DND-41 (cell line): ENCODE measurements around the gene AQP2.

Experiments used
- ATAC-seq: fragments of 200-7000 bp; cut with Tn5 transposase; 3 replicates; pipeline ENCODE4 v1.9.1; 2021; ENCODE audit warnings: low read depth; ENCODE audit not compliant: insufficient read depth
- DNase-seq: peaks from one replicate; pipeline ENCODE4 v3.0.0-alpha.2; 2020
- H2AFZ ChIP-seq: 2 replicates; pipeline ENCODE4 v1.6.0; 2012; ENCODE audit warnings: low read depth, low read length
- H3K27ac ChIP-seq: 2 replicates; pipeline ENCODE4 v1.5.1; 2012; ENCODE audit warnings: low read length, inconsistent platforms
- H3K27me3 ChIP-seq: fragments of 200-600 bp; sonication (generic); 2 replicates; pipeline ENCODE4 v1.6.0; 2012; ENCODE audit warnings: low read length, mild to moderate bottlenecking, inconsistent platforms; ENCODE audit not compliant: insufficient read depth, poor library complexity
- H3K36me3 ChIP-seq: 2 replicates; pipeline ENCODE4 v1.5.1; 2012; ENCODE audit warnings: low read length, inconsistent platforms; ENCODE audit not compliant: insufficient read depth
- H3K4me1 ChIP-seq: 2 replicates; pipeline ENCODE4 v1.5.1; 2012; ENCODE audit warnings: mild to moderate bottlenecking, low read length; ENCODE audit not compliant: insufficient read depth
- H3K4me2 ChIP-seq: 2 replicates; pipeline ENCODE4 v1.6.0; 2012; ENCODE audit warnings: mild to moderate bottlenecking, moderate library complexity, low read length, inconsistent platforms; ENCODE audit not compliant: insufficient read depth
- H3K4me3 ChIP-seq, 2 experiments: fragments of 200-600 bp in 1 of 2; shearing (Covaris generic) in 1 of 2; 2 replicates each; pipeline ENCODE4 v1.5.1; 2012 to 2016; ENCODE audit warnings: inconsistent platforms in 2 of 2, low read length in 2 of 2, mild to moderate bottlenecking in 2 of 2, low read depth in 1 of 2, moderate library complexity in 1 of 2
- H3K79me2 ChIP-seq: 2 replicates; pipeline ENCODE4 v1.6.0; 2012; ENCODE audit warnings: low read length, inconsistent platforms; ENCODE audit not compliant: insufficient read depth
- H3K9ac ChIP-seq: 2 replicates; pipeline ENCODE4 v1.6.0; 2012; ENCODE audit warnings: low read depth, mild to moderate bottlenecking, inconsistent platforms, low read length, moderate library complexity
- H3K9me3 ChIP-seq: 2 replicates; pipeline ENCODE4 v1.5.1; 2012; ENCODE audit warnings: low read length, moderate library complexity, mild to moderate bottlenecking, inconsistent platforms; ENCODE audit not compliant: insufficient read depth, severe bottlenecking
- H4K20me1 ChIP-seq: 2 replicates; pipeline ENCODE4 v1.6.0; 2012; ENCODE audit warnings: low read length; ENCODE audit not compliant: insufficient read depth
- CTCF ChIP-seq: IDR thresholded peaks from 2 replicates; pipeline ENCODE4 v1.5.1; 2012; ENCODE audit warnings: borderline replicate concordance, low read length, moderate library complexity, mild to moderate bottlenecking; ENCODE audit not compliant: poor library complexity, severe bottlenecking; ENCODE audit errors: extremely low read depth
- EZH2 ChIP-seq: IDR thresholded peaks from 3 replicates; pipeline ENCODE4 v1.6.1; 2012; ENCODE audit warnings: borderline replicate concordance, low read depth, mild to moderate bottlenecking, moderate library complexity, low read length, inconsistent platforms; ENCODE audit not compliant: severe bottlenecking

The AQP2 gene

GRCh38 chr12:49923035-49923644 is 27.4 kb upstream of the AQP2 start:
- Histone ChIP-seq H3K36me3 (no peaks in the 10 kb centered on the region), H3K9me3 (no peaks in the 10 kb centered on the region), H2AFZ (no peak overlapping the region), H3K4me1 (no peaks in the 10 kb centered on the region), H3K27ac (no peak overlapping the region), H4K20me1 (peaks cover 4% of the 10 kb centered on the region; the same call in 1 of the 2 replicates), H3K4me2 (no peak overlapping the region), H3K4me3 (no peak overlapping the region), H3K27me3 (no peaks in the 10 kb centered on the region), H3K79me2 (no peaks in the 10 kb centered on the region), H3K9ac (no peak overlapping the region)
- ATAC-seq: no peak
- no peak for DNase-seq
- TF ChIP-seq CTCF (no peak), EZH2 (no peak)

GRCh38 chr12:49923880-49924556 is 26.5 kb upstream of the AQP2 start:
- no peak overlapping the region for H3K4me2 ChIP-seq
- H2AFZ ChIP-seq: no peak overlapping the region
- H3K27me3 ChIP-seq: no peaks in the 10 kb centered on the region
- no peak overlapping the region for H3K27ac ChIP-seq
- H3K79me2 ChIP-seq: no peaks in the 10 kb centered on the region
- no peaks in the 10 kb centered on the region for H3K9me3 ChIP-seq
- H4K20me1 ChIP-seq: peaks cover 4% of the 10 kb centered on the region; the same call in 1 of the 2 replicates
- DNase-seq (no peak), ATAC-seq (no peak)
- H3K4me1 ChIP-seq: no peaks in the 10 kb centered on the region
- no peak overlapping the region for H3K9ac ChIP-seq
- no peaks in the 10 kb centered on the region for H3K36me3 ChIP-seq
- H3K4me3 ChIP-seq: no peak overlapping the region
- no peak for TF ChIP-seq EZH2
- TF ChIP-seq CTCF: no peak

- no peak for TF ChIP-seq CTCF
- TF ChIP-seq EZH2: no peak
- DNase-seq (no peak), ATAC-seq (no peak)
- Histone ChIP-seq H3K36me3 (no peaks in the 10 kb centered on the region), H3K9me3 (no peaks in the 10 kb centered on the region), H3K9ac (no peak overlapping the region), H3K27ac (no peak overlapping the region), H2AFZ (no peak overlapping the region), H3K27me3 (peaks cover 4% of the 10 kb centered on the region), H3K79me2 (no peaks in the 10 kb centered on the region), H3K4me1 (no peaks in the 10 kb centered on the region), H3K4me3 (no peak overlapping the region), H4K20me1 (peaks cover 4% of the 10 kb centered on the region; the same call in 1 of the 2 replicates), H3K4me2 (no peak overlapping the region)
These were observed 25.8 kb upstream of the AQP2 start for GRCh38 chr12:49924628-49925246.
